ENCODE measurements around the gene FAM180B. TPM values are rescaled to one million over a fixed set of nuclear protein-coding genes. Genes with fewer than 3 reads are reported as not detected.

Gene FAM180B
- total and polyA plus RNA-seq, 2 experiments from 2014 or later: not detected

DNA sequence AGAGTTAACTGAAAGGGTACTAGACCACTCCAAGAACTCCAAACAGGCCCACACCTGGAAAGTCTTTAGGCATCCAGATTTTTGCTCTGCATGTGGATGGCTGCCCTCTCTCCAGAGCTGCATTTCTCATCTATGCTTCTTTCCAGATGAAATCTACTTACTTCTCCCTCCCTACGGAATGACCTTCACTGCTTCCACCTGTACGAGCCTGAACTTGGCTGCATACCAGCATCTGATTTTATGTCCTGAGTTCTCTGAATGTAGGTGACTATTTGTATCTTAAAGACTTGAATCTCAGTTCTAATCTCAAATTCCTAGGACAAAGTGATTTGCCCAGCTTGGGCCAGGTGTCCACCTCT, 46.8 kb upstream of the FAM180B start:
- H3K79me2 ChIP-seq (replicated peaks; ENCODE audit: insufficient read depth): peaks cover 100% of the 10 kb centered on the region

DNA sequence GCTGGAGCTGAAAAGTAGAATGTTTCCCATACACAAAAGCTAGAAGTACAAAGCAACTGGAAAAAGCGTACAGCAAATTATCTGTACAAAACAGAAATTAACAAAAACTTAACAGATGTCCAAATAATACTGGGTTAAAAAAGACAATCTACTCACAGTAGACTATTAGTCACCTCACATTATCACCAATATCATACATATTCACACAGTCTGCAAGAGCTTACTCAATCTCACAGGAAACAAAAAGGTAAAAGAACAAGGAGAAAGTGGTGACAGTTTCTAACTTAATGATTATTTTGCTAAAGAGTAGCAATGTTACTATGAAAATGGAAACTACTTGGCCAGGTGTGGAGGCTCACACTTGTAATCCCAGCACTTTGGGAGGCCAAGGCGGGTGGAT, 45.4 kb upstream of the FAM180B start:
- Histone ChIP-seq H3K9me2 (ENCODE audit: insufficient read depth) (no peaks in the 10 kb centered on the region; the same call in 1 of the 2 replicates), H3K27me3 (ENCODE audit: insufficient read depth) (no peaks in the 10 kb centered on the region), H3K4me3 (no peak overlapping the region), H2AFZ (no peak overlapping the region), H3K27ac (ENCODE audit: low read depth) (no peak overlapping the region), H3F3A (replicated peaks; ENCODE audit: low read depth) (peaks cover 10% of the 10 kb centered on the region; the same call in 1 of the 2 replicates), H3K4me1 (ENCODE audit: insufficient read depth) (peaks cover 41% of the 10 kb centered on the region), H3K36me3 (ENCODE audit: insufficient read depth) (no peaks in the 10 kb centered on the region), H4K20me1 (replicated peaks; ENCODE audit: insufficient read depth) (peaks cover 91% of the 10 kb centered on the region), H3K79me2 (replicated peaks; ENCODE audit: insufficient read depth) (peaks cover 100% of the 10 kb centered on the region), H3K4me2 (no peak overlapping the region)
- no peak overlapping the region; the same call in 2 of the 3 replicates for H3K4me3 Mint-ChIP-seq
- H3K4me1 Mint-ChIP-seq: peaks cover 29% of the 10 kb centered on the region
- ATAC-seq (no peak), DNase-seq (ENCODE audit: low spot score) (no peak)
- no peak overlapping the region for H3K27ac Mint-ChIP-seq
- H3K36me3 Mint-ChIP-seq (ENCODE audit: low read depth): peaks cover 10% of the 10 kb centered on the region; the same call in 2 of the 3 replicates
- H3K27me3 Mint-ChIP-seq (ENCODE audit: insufficient read depth, low read depth, poor library complexity): no peaks in the 10 kb centered on the region
- H3K9me3 Mint-ChIP-seq: no peaks in the 10 kb centered on the region; the same call in 2 of the 3 replicates
- TF ChIP-seq ZNF331 (CRISPR knock-in tag; IDR thresholded peaks at IDR 0.05; ENCODE audit: low read depth) (no peak), EZH2 (IDR thresholded peaks at IDR 0.05; ENCODE audit: low read depth, unreplicated experiment) (no peak), CREB1 (CRISPR knock-in tag; IDR thresholded peaks at IDR 0.05; ENCODE audit: low read depth) (no peak), STAT1 (IDR thresholded peaks at IDR 0.05; ENCODE audit: unreplicated experiment) (no peak), JUNB (IDR thresholded peaks at IDR 0.05; ENCODE audit: unreplicated experiment) (no peak), NANOG (IDR thresholded peaks at IDR 0.05; ENCODE audit: borderline replicate concordance) (no peak)
- TF ChIP-seq, protein P1, sequence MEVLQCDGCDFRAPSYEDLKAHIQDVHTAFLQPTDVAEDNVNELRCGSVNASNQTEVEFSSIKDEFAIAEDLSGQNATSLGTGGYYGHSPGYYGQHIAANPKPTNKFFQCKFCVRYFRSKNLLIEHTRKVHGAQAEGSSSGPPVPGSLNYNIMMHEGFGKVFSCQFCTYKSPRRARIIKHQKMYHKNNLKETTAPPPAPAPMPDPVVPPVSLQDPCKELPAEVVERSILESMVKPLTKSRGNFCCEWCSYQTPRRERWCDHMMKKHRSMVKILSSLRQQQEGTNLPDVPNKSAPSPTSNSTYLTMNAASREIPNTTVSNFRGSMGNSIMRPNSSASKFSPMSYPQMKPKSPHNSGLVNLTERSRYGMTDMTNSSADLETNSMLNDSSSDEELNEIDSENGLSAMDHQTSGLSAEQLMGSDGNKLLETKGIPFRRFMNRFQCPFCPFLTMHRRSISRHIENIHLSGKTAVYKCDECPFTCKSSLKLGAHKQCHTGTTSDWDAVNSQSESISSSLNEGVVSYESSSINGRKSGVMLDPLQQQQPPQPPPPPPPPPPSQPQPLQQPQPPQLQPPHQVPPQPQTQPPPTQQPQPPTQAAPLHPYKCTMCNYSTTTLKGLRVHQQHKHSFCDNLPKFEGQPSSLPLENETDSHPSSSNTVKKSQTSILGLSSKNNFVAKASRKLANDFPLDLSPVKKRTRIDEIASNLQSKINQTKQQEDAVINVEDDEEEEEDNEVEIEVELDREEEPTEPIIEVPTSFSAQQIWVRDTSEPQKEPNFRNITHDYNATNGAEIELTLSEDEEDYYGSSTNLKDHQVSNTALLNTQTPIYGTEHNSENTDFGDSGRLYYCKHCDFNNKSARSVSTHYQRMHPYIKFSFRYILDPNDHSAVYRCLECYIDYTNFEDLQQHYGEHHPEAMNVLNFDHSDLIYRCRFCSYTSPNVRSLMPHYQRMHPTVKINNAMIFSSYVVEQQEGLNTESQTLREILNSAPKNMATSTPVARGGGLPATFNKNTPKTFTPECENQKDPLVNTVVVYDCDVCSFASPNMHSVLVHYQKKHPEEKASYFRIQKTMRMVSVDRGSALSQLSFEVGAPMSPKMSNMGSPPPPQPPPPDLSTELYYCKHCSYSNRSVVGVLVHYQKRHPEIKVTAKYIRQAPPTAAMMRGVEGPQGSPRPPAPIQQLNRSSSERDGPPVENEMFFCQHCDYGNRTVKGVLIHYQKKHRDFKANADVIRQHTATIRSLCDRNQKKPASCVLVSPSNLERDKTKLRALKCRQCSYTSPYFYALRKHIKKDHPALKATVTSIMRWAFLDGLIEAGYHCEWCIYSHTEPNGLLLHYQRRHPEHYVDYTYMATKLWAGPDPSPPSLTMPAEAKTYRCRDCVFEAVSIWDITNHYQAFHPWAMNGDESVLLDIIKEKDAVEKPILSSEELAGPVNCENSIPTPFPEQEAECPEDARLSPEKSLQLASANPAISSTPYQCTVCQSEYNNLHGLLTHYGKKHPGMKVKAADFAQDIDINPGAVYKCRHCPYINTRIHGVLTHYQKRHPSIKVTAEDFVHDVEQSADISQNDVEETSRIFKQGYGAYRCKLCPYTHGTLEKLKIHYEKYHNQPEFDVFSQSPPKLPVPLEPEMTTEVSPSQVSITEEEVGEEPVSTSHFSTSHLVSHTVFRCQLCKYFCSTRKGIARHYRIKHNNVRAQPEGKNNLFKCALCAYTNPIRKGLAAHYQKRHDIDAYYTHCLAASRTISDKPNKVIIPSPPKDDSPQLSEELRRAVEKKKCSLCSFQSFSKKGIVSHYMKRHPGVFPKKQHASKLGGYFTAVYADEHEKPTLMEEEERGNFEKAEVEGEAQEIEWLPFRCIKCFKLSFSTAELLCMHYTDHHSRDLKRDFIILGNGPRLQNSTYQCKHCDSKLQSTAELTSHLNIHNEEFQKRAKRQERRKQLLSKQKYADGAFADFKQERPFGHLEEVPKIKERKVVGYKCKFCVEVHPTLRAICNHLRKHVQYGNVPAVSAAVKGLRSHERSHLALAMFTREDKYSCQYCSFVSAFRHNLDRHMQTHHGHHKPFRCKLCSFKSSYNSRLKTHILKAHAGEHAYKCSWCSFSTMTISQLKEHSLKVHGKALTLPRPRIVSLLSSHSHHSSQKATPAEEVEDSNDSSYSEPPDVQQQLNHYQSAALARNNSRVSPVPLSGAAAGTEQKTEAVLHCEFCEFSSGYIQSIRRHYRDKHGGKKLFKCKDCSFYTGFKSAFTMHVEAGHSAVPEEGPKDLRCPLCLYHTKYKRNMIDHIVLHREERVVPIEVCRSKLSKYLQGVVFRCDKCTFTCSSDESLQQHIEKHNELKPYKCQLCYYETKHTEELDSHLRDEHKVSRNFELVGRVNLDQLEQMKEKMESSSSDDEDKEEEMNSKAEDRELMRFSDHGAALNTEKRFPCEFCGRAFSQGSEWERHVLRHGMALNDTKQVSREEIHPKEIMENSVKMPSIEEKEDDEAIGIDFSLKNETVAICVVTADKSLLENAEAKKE (CRISPR knock-in tag; IDR thresholded peaks at IDR 0.05): no peak
- TF ChIP-seq, protein P2, sequence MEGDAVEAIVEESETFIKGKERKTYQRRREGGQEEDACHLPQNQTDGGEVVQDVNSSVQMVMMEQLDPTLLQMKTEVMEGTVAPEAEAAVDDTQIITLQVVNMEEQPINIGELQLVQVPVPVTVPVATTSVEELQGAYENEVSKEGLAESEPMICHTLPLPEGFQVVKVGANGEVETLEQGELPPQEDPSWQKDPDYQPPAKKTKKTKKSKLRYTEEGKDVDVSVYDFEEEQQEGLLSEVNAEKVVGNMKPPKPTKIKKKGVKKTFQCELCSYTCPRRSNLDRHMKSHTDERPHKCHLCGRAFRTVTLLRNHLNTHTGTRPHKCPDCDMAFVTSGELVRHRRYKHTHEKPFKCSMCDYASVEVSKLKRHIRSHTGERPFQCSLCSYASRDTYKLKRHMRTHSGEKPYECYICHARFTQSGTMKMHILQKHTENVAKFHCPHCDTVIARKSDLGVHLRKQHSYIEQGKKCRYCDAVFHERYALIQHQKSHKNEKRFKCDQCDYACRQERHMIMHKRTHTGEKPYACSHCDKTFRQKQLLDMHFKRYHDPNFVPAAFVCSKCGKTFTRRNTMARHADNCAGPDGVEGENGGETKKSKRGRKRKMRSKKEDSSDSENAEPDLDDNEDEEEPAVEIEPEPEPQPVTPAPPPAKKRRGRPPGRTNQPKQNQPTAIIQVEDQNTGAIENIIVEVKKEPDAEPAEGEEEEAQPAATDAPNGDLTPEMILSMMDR (conservative IDR thresholded peaks at IDR 0.05; ENCODE audit: low read depth in 2 of 2): no peak

More for the DNA sequence above, 46.8 kb upstream of the FAM180B start:
- Mint-ChIP-seq H3K27me3 (ENCODE audit: insufficient read depth, low read depth, poor library complexity) (no peaks in the 10 kb centered on the region), H3K27ac (no peak overlapping the region), H3K9me3 (no peaks in the 10 kb centered on the region; the same call in 2 of the 3 replicates), H3K4me1 (peaks cover 32% of the 10 kb centered on the region), H3K4me3 (no peak overlapping the region), H3K36me3 (ENCODE audit: low read depth) (peaks cover 15% of the 10 kb centered on the region; the same call in 2 of the 3 replicates)
- no peak for DNase-seq (ENCODE audit: low spot score)
- H3K36me3 ChIP-seq (ENCODE audit: insufficient read depth): no peaks in the 10 kb centered on the region
- H4K20me1 ChIP-seq (replicated peaks; ENCODE audit: insufficient read depth): peaks cover 85% of the 10 kb centered on the region
- H3K9me2 ChIP-seq (ENCODE audit: insufficient read depth): no peaks in the 10 kb centered on the region; the same call in 1 of the 2 replicates
- H3F3A ChIP-seq (replicated peaks; ENCODE audit: low read depth): peaks cover 10% of the 10 kb centered on the region; the same call in 1 of the 2 replicates
- H2AFZ ChIP-seq: no peak overlapping the region
- TF ChIP-seq, protein P2 (conservative IDR thresholded peaks at IDR 0.05; ENCODE audit: low read depth in 2 of 2): 0 out of 4 replicates have a peak, but pooled peaks of 1 of the 2 experiments have one; percentile 13
- no peak for TF ChIP-seq EZH2 (IDR thresholded peaks at IDR 0.05; ENCODE audit: low read depth, unreplicated experiment)
- no peak for ATAC-seq
- peaks cover 41% of the 10 kb centered on the region for H3K4me1 ChIP-seq (ENCODE audit: insufficient read depth)
- H3K4me2 ChIP-seq: peak overlapping the region; percentile 53
- H3K27ac ChIP-seq (ENCODE audit: low read depth): peak overlapping the region; percentile 74
- 0 out of 2 replicates have a peak overlapping the region, but pooled peaks have one; percentile 18 for H3K4me3 ChIP-seq
- H3K27me3 ChIP-seq (ENCODE audit: insufficient read depth): no peaks in the 10 kb centered on the region
